ENCODE results near the gene LLGL2. TPM values are rescaled to one million over a fixed set of nuclear protein-coding genes. Genes with fewer than 3 reads are reported as not detected.

Gene LLGL2
- total RNA-seq, 2 experiments from 2014 or later, result 12.6 to 21.6 TPM

DNA sequence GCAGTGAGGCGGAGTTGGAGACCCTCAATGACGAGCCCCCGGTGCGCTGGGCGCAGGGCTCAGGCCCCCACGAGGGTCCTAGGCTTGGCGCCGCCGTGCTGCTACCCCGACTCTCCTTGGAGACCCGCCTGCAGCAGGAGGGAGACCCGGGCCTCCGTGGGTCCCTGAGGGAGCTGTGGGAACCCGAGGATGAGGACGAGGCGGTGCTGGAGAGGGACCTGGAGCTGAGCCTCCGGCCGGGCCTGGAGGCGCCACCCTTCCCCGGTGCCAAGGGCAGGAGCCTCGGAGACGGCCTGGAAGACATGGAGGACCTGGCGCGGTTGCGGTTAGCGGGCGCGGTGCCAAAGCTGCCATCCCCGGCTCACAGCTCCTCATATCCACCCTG is 64.4 kb downstream of the LLGL2 start:
- Histone ChIP-seq H4K20me1 (ENCODE audit: insufficient read depth, low read length) (no peaks in the 10 kb centered on the region), H3K36me3 (ENCODE audit: insufficient read depth, low read length) (no peaks in the 10 kb centered on the region), H3K4me3 (ENCODE audit: low read depth, low read length, poor library complexity, severe bottlenecking) (peak overlapping the region; percentile 67), H3K9me2 (ENCODE audit: insufficient read depth, low read length) (no peaks in the 10 kb centered on the region), H3K4me1 (ENCODE audit: insufficient read depth, low read length, poor library complexity, severe bottlenecking) (peaks cover 21% of the 10 kb centered on the region), H3K27ac (ENCODE audit: low read depth, low read length, poor library complexity, severe bottlenecking) (no peak overlapping the region), H2AFZ (ENCODE audit: low read length) (peak overlapping the region; percentile 72; the same call in 1 of the 2 replicates), H3K79me2 (ENCODE audit: insufficient read depth, low read depth, low read length) (no peaks in the 10 kb centered on the region), H3K4me2 (ENCODE audit: low read length) (peak overlapping the region; percentile 71), H3K9me3 (ENCODE audit: low read length) (no peaks in the 10 kb centered on the region)
- intact Hi-C loops (cut with micrococcal nuclease; ENCODE audit: unreplicated experiment), result loop anchor here (1.0 to 2.0 kb wide), 5 partner anchors 19 to 164 kb away; partner anchors contain the start of genes LLGL2 and TSEN54
- BruUV-seq (replicated peaks), result no TSS peak
- CTCF ChIA-PET (ENCODE audit: unreplicated experiment), result interaction anchor here (0.6 kb wide), 1 partner anchor 11 kb away, joined by 3 read pairs; no protein-coding TSS in a partner anchor
- POLR2A ChIA-PET, result interaction anchor here (1.3 kb wide), 1 partner anchor 19 kb away, joined by 5 read pairs; no protein-coding TSS in a partner anchor
- no peak for TF ChIP-seq EZH2phosphoT487 (IDR thresholded peaks at IDR 0.05; ENCODE audit: borderline replicate concordance, low read depth, low read length)
- TF ChIP-seq, protein P1, sequence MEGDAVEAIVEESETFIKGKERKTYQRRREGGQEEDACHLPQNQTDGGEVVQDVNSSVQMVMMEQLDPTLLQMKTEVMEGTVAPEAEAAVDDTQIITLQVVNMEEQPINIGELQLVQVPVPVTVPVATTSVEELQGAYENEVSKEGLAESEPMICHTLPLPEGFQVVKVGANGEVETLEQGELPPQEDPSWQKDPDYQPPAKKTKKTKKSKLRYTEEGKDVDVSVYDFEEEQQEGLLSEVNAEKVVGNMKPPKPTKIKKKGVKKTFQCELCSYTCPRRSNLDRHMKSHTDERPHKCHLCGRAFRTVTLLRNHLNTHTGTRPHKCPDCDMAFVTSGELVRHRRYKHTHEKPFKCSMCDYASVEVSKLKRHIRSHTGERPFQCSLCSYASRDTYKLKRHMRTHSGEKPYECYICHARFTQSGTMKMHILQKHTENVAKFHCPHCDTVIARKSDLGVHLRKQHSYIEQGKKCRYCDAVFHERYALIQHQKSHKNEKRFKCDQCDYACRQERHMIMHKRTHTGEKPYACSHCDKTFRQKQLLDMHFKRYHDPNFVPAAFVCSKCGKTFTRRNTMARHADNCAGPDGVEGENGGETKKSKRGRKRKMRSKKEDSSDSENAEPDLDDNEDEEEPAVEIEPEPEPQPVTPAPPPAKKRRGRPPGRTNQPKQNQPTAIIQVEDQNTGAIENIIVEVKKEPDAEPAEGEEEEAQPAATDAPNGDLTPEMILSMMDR (conservative IDR thresholded peaks at IDR 0.05; ENCODE audit: low read length), result no peak
- no peak for DNase-seq (ENCODE audit: low spot score)

DNA sequence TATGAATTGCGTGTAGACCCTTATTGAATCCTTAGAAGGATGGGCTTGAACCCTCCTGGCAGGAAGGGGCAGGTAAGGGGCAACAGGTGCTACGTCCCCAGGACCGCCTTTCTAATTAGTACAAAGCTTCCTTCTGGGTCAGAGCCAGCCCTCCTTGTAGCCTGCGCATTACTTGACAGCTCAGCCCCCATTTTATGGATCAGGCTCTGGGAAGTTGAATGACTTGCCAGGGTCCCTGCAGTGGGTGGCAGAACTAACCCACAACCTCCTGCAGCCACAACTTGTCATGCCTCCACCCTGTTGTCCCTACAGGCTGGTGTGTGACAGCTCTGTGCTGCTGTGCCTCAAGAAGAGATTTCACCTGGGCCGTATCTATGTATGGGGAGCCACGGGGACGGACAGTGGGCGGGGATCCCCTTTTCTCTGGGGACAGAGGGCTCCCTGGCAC is 64.8 kb downstream of the LLGL2 start:
- no peak overlapping the region for H3K4me2 ChIP-seq (ENCODE audit: low read length)
- BruUV-seq (replicated peaks), result no TSS peak
- H2AFZ ChIP-seq (ENCODE audit: low read length), result no peak overlapping the region
- H3K79me2 ChIP-seq (ENCODE audit: insufficient read depth, low read depth, low read length), result no peaks in the 10 kb centered on the region
- no peak for DNase-seq (ENCODE audit: low spot score)
- ChIA-PET POLR2A (interaction anchor here (1.3 kb wide), 1 partner anchor 19 kb away, joined by 5 read pairs; no protein-coding TSS in a partner anchor), CTCF (ENCODE audit: unreplicated experiment) (interaction anchor here (0.6 kb wide), 1 partner anchor 11 kb away, joined by 3 read pairs; no protein-coding TSS in a partner anchor)
- no peak overlapping the region for H3K27ac ChIP-seq (ENCODE audit: low read depth, low read length, poor library complexity, severe bottlenecking)
- peaks cover 21% of the 10 kb centered on the region for H3K4me1 ChIP-seq (ENCODE audit: insufficient read depth, low read length, poor library complexity, severe bottlenecking)
- TF ChIP-seq EZH2phosphoT487 (IDR thresholded peaks at IDR 0.05; ENCODE audit: borderline replicate concordance, low read depth, low read length), result no peak
- TF ChIP-seq, protein P1 (conservative IDR thresholded peaks at IDR 0.05; ENCODE audit: low read length), result no peak
- no peaks in the 10 kb centered on the region for H4K20me1 ChIP-seq (ENCODE audit: insufficient read depth, low read length)
- no peaks in the 10 kb centered on the region for H3K36me3 ChIP-seq (ENCODE audit: insufficient read depth, low read length)
- H3K9me3 ChIP-seq (ENCODE audit: low read length), result no peaks in the 10 kb centered on the region
- intact Hi-C loops (cut with micrococcal nuclease; ENCODE audit: unreplicated experiment), result no loop called here
- H3K9me2 ChIP-seq (ENCODE audit: insufficient read depth, low read length), result no peaks in the 10 kb centered on the region
- H3K4me3 ChIP-seq (ENCODE audit: low read depth, low read length, poor library complexity, severe bottlenecking), result no peak overlapping the region
